Measurements from ENCODE around the gene DLG3. TPM values are rescaled to one million over a fixed set of nuclear protein-coding genes. Genes with fewer than 3 reads are reported as not detected.
A peak's percentile ranks its signal among the peaks of the same experiment; 100 is the strongest.

Gene DLG3
- total RNA-seq, 4 donors from 2014 or later, result 21.7 to 27.0 (median 22.5) TPM

DNA sequence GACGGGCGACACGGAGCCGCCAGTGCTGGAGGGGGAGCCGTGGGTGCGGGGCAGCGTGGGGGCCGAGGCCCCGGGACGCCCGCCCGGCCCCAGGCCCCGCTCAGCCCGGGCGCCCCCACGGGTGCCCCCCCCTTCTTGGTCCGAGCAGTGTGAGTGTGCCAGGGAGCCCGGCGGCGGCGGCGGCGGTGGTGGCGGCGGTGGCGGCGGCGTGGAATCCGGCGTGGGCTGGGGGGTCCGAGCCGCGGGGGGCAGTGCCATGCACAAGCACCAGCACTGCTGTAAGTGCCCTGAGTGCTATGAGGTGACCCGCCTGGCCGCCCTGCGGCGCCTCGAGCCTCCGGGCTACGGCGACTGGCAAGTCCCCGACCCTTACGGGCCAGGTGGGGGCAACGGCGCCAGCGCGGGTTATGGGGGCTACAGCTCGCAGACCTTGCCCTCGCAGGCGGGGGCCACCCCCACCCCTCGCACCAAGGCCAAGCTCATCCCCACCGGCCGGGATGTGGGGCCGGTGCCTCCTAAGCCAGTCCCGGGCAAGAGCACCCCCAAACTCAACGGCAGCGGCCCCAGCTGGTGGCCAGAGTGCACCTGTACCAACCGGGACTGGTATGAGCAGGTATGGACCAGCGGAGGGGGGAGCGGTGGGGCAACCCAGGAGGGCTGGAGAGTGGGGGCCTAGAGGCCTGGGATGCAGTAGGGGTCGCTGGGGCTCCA lies 466 bp downstream of the DLG3 start:
- Histone ChIP-seq H3K27me3 (peaks cover 0 to 18% (median 8%) of the 10 kb centered on the region in 4 donors), H3K4me3 (peak overlapping the region; percentile 37 to 54 (median 44)), H3K4me1 (peaks cover 5 to 11% (median 11%) of the 10 kb centered on the region in 4 donors)

DNA sequence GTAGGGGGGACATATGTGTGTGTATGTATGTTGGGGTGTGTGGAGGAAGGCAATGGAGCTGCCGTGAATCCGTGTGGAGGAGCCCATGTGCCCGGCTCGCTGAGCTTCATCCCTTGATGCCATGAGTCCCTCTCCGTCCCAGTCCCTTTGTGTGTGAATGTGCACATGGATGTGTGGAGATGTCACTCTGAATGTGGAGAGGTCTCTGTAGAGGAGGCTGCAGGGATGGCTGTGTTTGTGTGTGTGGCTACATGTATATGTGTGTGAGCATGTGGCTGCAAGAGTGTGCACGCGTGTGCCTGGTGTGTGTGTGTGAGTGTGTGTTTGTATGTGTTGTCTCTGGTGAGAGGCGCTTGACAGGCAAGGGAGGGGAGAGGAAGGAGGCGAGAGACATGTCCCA lies 1.3 kb downstream of the DLG3 start:
- no peak for DNase-seq (ENCODE audit: extremely low spot score)
- TF ChIP-seq, protein P1, sequence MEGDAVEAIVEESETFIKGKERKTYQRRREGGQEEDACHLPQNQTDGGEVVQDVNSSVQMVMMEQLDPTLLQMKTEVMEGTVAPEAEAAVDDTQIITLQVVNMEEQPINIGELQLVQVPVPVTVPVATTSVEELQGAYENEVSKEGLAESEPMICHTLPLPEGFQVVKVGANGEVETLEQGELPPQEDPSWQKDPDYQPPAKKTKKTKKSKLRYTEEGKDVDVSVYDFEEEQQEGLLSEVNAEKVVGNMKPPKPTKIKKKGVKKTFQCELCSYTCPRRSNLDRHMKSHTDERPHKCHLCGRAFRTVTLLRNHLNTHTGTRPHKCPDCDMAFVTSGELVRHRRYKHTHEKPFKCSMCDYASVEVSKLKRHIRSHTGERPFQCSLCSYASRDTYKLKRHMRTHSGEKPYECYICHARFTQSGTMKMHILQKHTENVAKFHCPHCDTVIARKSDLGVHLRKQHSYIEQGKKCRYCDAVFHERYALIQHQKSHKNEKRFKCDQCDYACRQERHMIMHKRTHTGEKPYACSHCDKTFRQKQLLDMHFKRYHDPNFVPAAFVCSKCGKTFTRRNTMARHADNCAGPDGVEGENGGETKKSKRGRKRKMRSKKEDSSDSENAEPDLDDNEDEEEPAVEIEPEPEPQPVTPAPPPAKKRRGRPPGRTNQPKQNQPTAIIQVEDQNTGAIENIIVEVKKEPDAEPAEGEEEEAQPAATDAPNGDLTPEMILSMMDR (IDR thresholded peaks at IDR 0.05), result no peak
- no peak for TF ChIP-seq POLR2AphosphoS5 (IDR thresholded peaks at IDR 0.05)
- TF ChIP-seq POLR2A (IDR thresholded peaks at IDR 0.05; ENCODE audit: low read depth), result no peak
- TF ChIP-seq EP300 (IDR thresholded peaks at IDR 0.05), result no peak
- intact Hi-C loops (cut with DNase I), result no loop called here
- H3K9me3 ChIP-seq, result no peaks in the 10 kb centered on the region
- H3K27me3 ChIP-seq, result peaks cover 0 to 18% (median 8%) of the 10 kb centered on the region in 4 donors
- 90% methylated on average over 9 of the region's 9 CpGs for WGBS
- H3K27ac ChIP-seq (replicated peaks in 1 of 4), result no peak overlapping the region
- H3K4me3 ChIP-seq, result no peak overlapping the region
- H3K4me1 ChIP-seq, result peaks cover 5 to 11% (median 11%) of the 10 kb centered on the region in 4 donors
- H3K36me3 ChIP-seq, result no peaks in the 10 kb centered on the region

More for the DNA sequence above, 466 bp downstream of the DLG3 start:
- TF ChIP-seq, protein P1 (IDR thresholded peaks at IDR 0.05), result no peak
- TF ChIP-seq POLR2A (IDR thresholded peaks at IDR 0.05; ENCODE audit: low read depth), result no peak
- H3K27ac ChIP-seq (replicated peaks in 1 of 4), result no peak overlapping the region
- 45% methylated on average over 15 of the region's 61 CpGs for WGBS
- no peak for DNase-seq (ENCODE audit: extremely low spot score)
- intact Hi-C loops (cut with DNase I), result no loop called here
- no peaks in the 10 kb centered on the region for H3K36me3 ChIP-seq
- no peaks in the 10 kb centered on the region for H3K9me3 ChIP-seq

DNA sequence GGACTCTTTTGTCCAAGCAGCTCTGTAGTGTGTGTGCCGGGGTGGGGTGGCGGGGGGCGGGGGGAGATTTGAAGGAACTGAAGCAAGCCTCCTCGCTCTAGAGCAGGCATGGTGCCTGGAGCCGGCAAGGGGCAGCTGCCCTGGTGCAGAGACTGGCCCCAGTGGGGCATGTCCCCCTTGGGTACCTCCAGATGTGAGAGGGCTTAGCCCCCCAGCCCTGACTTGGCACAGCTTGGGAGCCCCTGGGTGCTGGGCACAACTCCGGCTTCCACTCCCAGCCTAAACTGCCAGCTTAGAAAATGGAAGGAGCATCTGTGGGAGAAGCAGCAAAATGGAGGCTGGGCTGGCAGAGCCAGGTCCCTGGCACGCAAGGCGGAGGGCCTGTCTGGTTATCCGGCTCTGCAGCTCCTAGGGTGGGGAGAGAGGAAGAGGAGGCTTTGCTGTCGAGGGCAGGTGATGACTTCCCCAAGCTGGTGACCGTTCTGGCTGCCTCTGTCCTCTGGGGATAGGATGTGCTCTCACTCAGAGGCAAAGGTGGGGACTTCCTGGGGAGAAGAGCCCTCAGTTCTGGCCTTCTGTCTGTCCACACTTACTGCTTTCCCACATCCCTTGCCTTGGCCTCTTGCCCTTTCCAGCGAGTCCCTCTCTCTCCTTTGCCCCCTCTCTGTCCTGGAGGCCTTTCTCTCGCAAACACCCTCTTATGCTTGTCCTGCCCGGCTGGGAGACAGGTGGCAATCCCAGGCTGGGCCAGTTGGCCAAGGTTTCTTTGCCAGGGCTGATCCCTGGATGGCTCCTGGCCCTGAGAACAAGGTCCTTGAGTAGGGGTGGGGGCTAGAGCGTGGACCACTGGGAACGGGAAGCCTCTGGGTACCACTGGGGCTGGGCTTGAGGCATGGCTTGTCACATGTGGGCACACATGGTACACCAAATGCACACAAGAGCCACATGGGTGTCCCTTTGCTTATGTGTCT lies 2.0 kb downstream of the DLG3 start:
- DNase-seq (ENCODE audit: extremely low spot score), result no peak
- no peaks in the 10 kb centered on the region for H3K36me3 ChIP-seq
- peaks cover 0 to 18% (median 8%) of the 10 kb centered on the region in 4 donors for H3K27me3 ChIP-seq
- H3K4me3 ChIP-seq, result no peak overlapping the region
- no peaks in the 10 kb centered on the region for H3K9me3 ChIP-seq
- intact Hi-C loops (cut with DNase I), result no loop called here
- TF ChIP-seq POLR2A (IDR thresholded peaks at IDR 0.05; ENCODE audit: low read depth) (no peak), EP300 (IDR thresholded peaks at IDR 0.05) (no peak), POLR2AphosphoS5 (IDR thresholded peaks at IDR 0.05) (no peak)
- TF ChIP-seq, protein P1 (IDR thresholded peaks at IDR 0.05), result no peak
- H3K4me1 ChIP-seq, result peaks cover 5 to 12% (median 11%) of the 10 kb centered on the region in 4 donors
- H3K27ac ChIP-seq (replicated peaks in 1 of 4), result no peak overlapping the region
- 81% methylated on average over 16 of the region's 16 CpGs for WGBS

DNA sequence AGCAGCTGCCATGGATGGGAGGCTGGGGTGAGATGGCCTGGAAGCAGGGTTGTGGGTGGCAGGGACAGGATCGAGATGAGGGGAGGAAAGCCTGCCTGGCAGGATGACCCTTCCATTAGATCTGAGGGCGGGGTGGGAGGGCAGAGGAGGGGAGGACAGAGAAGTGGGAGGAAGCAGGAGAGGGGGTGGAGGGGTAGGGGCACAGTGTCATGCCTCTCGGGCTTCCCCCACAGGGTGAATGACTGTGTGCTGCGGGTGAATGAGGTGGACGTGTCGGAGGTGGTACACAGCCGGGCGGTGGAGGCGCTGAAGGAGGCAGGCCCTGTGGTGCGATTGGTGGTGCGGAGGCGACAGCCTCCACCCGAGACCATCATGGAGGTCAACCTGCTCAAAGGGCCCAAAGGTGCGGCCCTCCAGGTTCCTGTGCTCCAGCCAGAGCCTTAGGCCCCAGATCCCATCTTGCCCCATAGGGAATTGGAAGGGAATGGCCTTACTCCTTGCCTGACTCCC lies 4.9 kb downstream of the DLG3 start:
- intact Hi-C loops (cut with DNase I), result no loop called here
- H3K27me3 ChIP-seq, result peaks cover 0 to 13% (median 7%) of the 10 kb centered on the region in 4 donors
- no peak overlapping the region for H3K4me3 ChIP-seq
- H3K36me3 ChIP-seq, result no peaks in the 10 kb centered on the region
- no peak for DNase-seq (ENCODE audit: extremely low spot score)
- 90% methylated on average over 6 of the region's 14 CpGs for WGBS
- no peak overlapping the region for H3K27ac ChIP-seq (replicated peaks in 1 of 4)
- H3K9me3 ChIP-seq, result no peaks in the 10 kb centered on the region
- TF ChIP-seq POLR2A (IDR thresholded peaks at IDR 0.05; ENCODE audit: low read depth) (no peak), EP300 (IDR thresholded peaks at IDR 0.05) (no peak), POLR2AphosphoS5 (IDR thresholded peaks at IDR 0.05) (no peak)
- TF ChIP-seq, protein P1 (IDR thresholded peaks at IDR 0.05), result no peak
- peaks cover 11 to 30% (median 26%) of the 10 kb centered on the region in 4 donors for H3K4me1 ChIP-seq

Data from esophagus muscularis mucosa (tissue), 4 donors.